ENCODE data around the gene MPIG6B.

Gene MPIG6B

DNA sequence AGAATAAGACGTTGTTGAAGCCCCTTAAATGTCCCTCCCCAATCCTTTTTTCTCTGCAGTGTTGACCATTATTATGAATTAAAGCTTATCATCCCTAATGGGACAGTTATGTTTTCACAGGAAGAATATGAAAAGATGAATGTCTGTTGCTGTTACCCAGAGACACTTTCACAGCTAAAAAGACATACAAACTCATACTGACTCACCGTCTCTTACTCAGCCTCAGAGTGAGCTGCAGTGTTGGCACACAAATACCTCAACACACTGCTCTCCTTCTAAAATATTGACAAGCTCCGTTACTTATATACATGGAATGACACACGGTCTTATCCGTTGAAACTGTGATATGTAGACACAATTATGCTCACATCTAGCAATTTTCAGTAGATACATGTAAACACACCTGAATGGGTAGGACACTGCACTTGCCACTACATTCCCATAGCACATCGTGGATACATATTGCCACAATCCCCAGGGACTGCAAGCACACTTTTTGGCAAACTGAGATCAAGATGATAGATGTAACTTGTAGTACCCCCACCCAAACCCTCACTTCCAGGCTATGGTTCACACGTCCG lies 29.7 kb downstream of the MPIG6B start:
- H3K9ac ChIP-seq (ENCODE audit: low read depth, low read length), result no peak overlapping the region
- H3K9me3 ChIP-seq (ENCODE audit: control insufficient read depth, insufficient read depth, low read length), result no peaks in the 10 kb centered on the region
- H3K36me3 ChIP-seq (ENCODE audit: control insufficient read depth, insufficient read depth, low read length), result no peaks in the 10 kb centered on the region
- no peaks in the 10 kb centered on the region for H3K27me3 ChIP-seq (ENCODE audit: control insufficient read depth, insufficient read depth, low read length)
- H3K4me3 ChIP-seq (ENCODE audit: low read depth, low read length), result no peak overlapping the region
- H3K4me1 ChIP-seq (ENCODE audit: control insufficient read depth, insufficient read depth, low read length), result no peaks in the 10 kb centered on the region

DNA sequence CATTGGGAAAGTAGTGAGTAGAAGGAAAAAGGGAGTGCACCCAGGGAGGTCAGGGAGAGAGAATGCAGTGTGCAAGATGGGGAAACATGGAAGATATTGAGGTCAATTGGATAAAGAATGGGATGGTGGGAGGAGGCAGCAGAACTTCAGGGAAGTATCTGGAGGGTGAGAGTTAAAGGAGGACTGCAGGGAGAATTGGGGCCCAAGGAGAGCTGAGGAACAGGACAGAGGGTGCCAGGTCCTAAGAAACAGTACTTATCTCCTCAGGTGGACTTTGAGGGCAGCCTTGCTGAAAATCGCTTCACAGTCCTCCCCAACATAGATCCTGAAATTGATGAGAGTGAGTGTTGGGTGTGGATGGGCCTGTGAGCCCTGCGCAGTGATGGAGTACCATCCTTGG lies 35.1 kb downstream of the MPIG6B start:
- H3K36me3 ChIP-seq (ENCODE audit: control insufficient read depth, insufficient read depth, low read length), result peaks cover 24% of the 10 kb centered on the region
- H3K9me3 ChIP-seq (ENCODE audit: control insufficient read depth, insufficient read depth, low read length), result no peaks in the 10 kb centered on the region
- no peak overlapping the region for H3K9ac ChIP-seq (ENCODE audit: low read depth, low read length)
- H3K4me1 ChIP-seq (ENCODE audit: control insufficient read depth, insufficient read depth, low read length), result peaks cover 2% of the 10 kb centered on the region
- H3K4me3 ChIP-seq (ENCODE audit: low read depth, low read length), result no peak overlapping the region
- no peaks in the 10 kb centered on the region for H3K27me3 ChIP-seq (ENCODE audit: control insufficient read depth, insufficient read depth, low read length)

DNA sequence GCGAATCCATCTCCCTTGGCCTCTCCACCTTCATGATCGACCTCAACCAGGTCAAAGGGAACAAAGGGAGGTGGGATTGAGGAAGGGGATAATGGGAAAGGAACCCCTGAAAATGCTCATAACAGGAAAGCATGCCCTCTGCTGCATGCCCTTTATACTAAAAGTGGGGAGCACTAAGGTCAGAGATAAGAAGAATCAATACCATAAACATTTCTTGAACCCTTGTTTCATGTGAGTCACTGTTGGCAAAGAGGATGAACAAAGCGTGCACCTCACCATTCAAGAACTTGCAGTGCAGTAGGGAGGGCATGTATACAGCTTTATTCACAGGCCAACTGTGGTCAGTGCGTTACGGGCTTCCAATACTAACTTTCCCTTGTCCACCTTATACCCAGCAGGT lies 37.6 kb downstream of the MPIG6B start:
- peaks cover 24% of the 10 kb centered on the region for H3K36me3 ChIP-seq (ENCODE audit: control insufficient read depth, insufficient read depth, low read length)

DNA sequence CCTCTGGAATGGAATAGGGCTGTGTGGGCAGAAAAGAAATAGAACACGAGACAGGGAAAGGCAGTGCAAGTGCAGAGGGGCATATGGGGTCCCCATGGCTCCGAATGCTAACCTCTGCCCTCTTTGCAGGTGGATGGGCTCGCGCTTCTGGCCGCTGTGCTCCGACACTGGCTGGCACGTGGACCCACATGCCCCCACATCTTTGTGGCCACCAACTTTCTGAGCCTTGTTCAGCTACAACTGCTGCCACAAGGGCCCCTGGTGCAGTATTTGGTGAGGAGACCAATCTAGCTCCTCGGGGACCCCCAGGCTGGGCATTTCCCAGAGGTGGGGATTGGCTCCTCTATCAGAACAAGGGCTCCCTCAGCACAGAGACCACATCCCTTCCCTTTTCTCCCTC lies 38.2 kb downstream of the MPIG6B start:
- peaks cover 5% of the 10 kb centered on the region for H3K4me1 ChIP-seq (ENCODE audit: control insufficient read depth, insufficient read depth, low read length)
- no peaks in the 10 kb centered on the region for H3K9me3 ChIP-seq (ENCODE audit: control insufficient read depth, insufficient read depth, low read length)
- H3K4me3 ChIP-seq (ENCODE audit: low read depth, low read length), result no peak overlapping the region
- H3K27me3 ChIP-seq (ENCODE audit: control insufficient read depth, insufficient read depth, low read length), result no peaks in the 10 kb centered on the region
- no peak overlapping the region for H3K9ac ChIP-seq (ENCODE audit: low read depth, low read length)
- peaks cover 24% of the 10 kb centered on the region for H3K36me3 ChIP-seq (ENCODE audit: control insufficient read depth, insufficient read depth, low read length)

More for the DNA sequence above, 37.6 kb downstream of the MPIG6B start:
- Histone ChIP-seq H3K4me3 (ENCODE audit: low read depth, low read length) (no peak overlapping the region), H3K27me3 (ENCODE audit: control insufficient read depth, insufficient read depth, low read length) (no peaks in the 10 kb centered on the region), H3K9ac (ENCODE audit: low read depth, low read length) (no peak overlapping the region), H3K4me1 (ENCODE audit: control insufficient read depth, insufficient read depth, low read length) (peaks cover 5% of the 10 kb centered on the region), H3K9me3 (ENCODE audit: control insufficient read depth, insufficient read depth, low read length) (no peaks in the 10 kb centered on the region)

DNA sequence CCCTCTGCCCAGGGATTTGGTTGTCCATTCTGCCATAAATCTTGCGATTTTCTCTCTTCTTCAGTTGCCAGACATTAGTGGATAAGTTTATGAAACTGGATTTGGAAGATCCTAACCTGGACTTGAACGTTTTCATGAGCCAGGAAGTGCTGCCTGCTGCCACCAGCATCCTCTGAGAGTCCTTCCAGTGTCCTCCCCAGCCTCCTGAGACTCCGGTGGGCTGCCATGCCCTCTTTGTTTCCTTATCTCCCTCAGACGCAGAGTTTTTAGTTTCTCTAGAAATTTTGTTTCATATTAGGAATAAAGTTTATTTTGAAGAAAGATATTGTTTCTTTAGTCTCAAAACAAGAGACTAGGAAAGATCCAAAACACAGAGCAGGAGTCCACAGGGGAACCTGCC lies 39.2 kb downstream of the MPIG6B start, which contains the start of gene SAPCD1:
Gene SAPCD1 (plus strand): TSS at position 301 of the 400 bp plus-strand sequence. CDS start 399 bp downstream, outside the sequence.
- Histone ChIP-seq H3K9me3 (ENCODE audit: control insufficient read depth, insufficient read depth, low read length) (no peaks in the 10 kb centered on the region), H3K27me3 (ENCODE audit: control insufficient read depth, insufficient read depth, low read length) (no peaks in the 10 kb centered on the region), H3K9ac (ENCODE audit: low read depth, low read length) (no peak within 1 kb of the TSS), H3K4me1 (ENCODE audit: control insufficient read depth, insufficient read depth, low read length) (peaks cover 5% of the 10 kb centered on the region), H3K4me3 (ENCODE audit: low read depth, low read length) (no peak within 1 kb of the TSS), H3K36me3 (ENCODE audit: control insufficient read depth, insufficient read depth, low read length) (peaks cover 24% of the 10 kb centered on the region)

DNA sequence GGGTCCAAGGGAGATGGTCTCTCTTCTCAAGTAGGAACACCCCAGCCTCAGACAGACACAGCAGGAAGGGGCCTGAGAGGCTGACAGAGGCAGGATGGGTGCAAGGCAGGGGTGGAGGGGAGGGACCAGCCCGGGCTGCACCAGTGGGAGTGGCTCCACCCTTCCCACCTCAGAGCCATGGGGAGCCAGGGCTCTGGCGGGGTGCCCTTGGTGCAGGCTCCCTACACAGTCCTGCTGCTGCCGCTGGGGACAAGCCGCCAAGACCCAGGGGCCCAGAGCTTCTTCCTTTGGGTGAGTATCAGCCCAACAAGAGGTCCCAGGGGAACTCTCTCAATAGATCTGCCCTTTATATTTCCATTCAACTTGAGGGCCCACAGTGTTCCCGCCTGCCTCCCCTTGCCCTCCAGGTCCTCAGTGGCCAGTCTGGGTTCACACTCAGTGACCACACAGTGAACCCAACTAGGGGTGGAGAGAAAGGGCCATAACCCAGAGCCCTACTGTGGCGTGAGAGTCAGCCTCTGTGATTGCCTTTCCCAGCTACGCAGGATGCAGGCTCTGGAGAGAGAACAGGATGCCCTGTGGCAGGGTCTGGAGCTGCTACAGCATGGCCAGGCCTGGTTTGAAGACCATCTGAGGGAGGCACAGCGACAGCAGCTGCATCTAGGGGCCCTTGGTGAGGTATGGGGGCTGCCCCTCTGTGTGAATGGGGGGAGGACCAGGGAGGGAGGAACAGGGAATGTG lies 39.9 kb downstream of the MPIG6B start:
- H3K36me3 ChIP-seq (ENCODE audit: control insufficient read depth, insufficient read depth, low read length), result peaks cover 24% of the 10 kb centered on the region

DNA sequence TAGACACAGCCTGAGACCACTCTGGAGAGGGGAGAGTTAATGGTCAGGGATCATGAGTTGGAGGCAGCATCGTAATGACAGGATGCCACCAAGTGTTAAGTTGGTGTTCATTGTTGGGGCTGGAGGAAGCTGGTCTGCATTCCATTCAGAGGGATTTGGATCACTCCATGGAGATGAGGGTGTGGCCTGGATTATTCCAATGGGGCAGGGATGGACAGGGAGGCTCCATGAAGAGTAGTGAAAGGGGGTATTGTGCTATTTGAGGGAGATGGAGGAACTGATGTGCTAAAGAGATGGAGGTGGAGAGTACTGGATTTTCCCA lies 40.4 kb downstream of the MPIG6B start:
- Histone ChIP-seq H3K4me1 (ENCODE audit: control insufficient read depth, insufficient read depth, low read length) (peaks cover 5% of the 10 kb centered on the region), H3K36me3 (ENCODE audit: control insufficient read depth, insufficient read depth, low read length) (peaks cover 24% of the 10 kb centered on the region), H3K4me3 (ENCODE audit: low read depth, low read length) (no peak overlapping the region), H3K9ac (ENCODE audit: low read depth, low read length) (no peak overlapping the region), H3K9me3 (ENCODE audit: control insufficient read depth, insufficient read depth, low read length) (no peaks in the 10 kb centered on the region), H3K27me3 (ENCODE audit: control insufficient read depth, insufficient read depth, low read length) (no peaks in the 10 kb centered on the region)

More for the DNA sequence above, 39.9 kb downstream of the MPIG6B start:
- no peaks in the 10 kb centered on the region for H3K9me3 ChIP-seq (ENCODE audit: control insufficient read depth, insufficient read depth, low read length)
- H3K27me3 ChIP-seq (ENCODE audit: control insufficient read depth, insufficient read depth, low read length), result no peaks in the 10 kb centered on the region
- no peak overlapping the region for H3K4me3 ChIP-seq (ENCODE audit: low read depth, low read length)
- no peak overlapping the region for H3K9ac ChIP-seq (ENCODE audit: low read depth, low read length)
- peaks cover 5% of the 10 kb centered on the region for H3K4me1 ChIP-seq (ENCODE audit: control insufficient read depth, insufficient read depth, low read length)

DNA sequence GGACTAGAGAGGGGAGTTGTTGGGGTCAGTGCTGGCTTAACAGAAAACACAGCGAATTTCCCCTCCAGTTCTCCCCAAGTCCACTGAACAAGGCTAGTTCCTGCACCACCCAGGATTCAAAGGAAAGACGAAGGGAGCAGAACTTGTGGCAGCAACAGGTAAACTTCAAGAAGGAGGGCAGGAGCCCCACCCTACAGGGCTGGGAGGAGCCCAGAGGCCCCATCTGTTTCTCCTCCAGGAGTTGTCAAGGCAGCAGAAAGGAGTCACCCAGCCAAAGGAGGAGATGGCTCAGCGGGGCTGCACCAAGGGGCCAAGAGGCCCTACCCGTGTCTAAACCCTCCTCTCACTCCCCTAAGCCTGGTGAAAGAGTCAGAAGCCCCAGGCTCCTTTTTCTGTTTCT lies 41.0 kb downstream of the MPIG6B start:
- H3K27me3 ChIP-seq (ENCODE audit: control insufficient read depth, insufficient read depth, low read length), result no peaks in the 10 kb centered on the region
- H3K4me3 ChIP-seq (ENCODE audit: low read depth, low read length), result no peak overlapping the region
- no peak overlapping the region for H3K9ac ChIP-seq (ENCODE audit: low read depth, low read length)
- H3K4me1 ChIP-seq (ENCODE audit: control insufficient read depth, insufficient read depth, low read length), result peaks cover 5% of the 10 kb centered on the region
- no peaks in the 10 kb centered on the region for H3K9me3 ChIP-seq (ENCODE audit: control insufficient read depth, insufficient read depth, low read length)
- peaks cover 24% of the 10 kb centered on the region for H3K36me3 ChIP-seq (ENCODE audit: control insufficient read depth, insufficient read depth, low read length)

DNA sequence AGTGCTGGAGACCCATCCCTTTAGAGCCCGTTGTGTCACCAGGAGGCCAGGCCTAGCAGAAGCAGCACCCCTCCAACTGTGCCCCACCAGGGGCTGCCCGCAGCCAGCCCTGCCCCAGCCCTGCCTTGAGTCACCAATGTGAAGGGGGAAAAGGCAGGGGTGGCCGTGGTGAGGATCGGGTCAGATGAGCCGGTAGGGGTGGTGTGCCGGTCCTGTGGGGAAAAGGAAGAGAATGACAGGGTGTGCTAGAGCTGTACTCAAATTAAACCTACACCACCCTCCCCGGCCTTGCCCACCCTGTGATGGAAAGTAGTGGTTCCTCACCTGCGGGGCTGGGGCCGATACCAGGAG lies 42.4 kb downstream of the MPIG6B start:
- H3K4me3 ChIP-seq (ENCODE audit: low read depth, low read length), result no peak overlapping the region
- no peaks in the 10 kb centered on the region for H3K9me3 ChIP-seq (ENCODE audit: control insufficient read depth, insufficient read depth, low read length)
- H3K4me1 ChIP-seq (ENCODE audit: control insufficient read depth, insufficient read depth, low read length), result peaks cover 5% of the 10 kb centered on the region
- no peaks in the 10 kb centered on the region for H3K27me3 ChIP-seq (ENCODE audit: control insufficient read depth, insufficient read depth, low read length)
- peaks cover 15% of the 10 kb centered on the region for H3K36me3 ChIP-seq (ENCODE audit: control insufficient read depth, insufficient read depth, low read length)
- H3K9ac ChIP-seq (ENCODE audit: low read depth, low read length), result no peak overlapping the region

DNA sequence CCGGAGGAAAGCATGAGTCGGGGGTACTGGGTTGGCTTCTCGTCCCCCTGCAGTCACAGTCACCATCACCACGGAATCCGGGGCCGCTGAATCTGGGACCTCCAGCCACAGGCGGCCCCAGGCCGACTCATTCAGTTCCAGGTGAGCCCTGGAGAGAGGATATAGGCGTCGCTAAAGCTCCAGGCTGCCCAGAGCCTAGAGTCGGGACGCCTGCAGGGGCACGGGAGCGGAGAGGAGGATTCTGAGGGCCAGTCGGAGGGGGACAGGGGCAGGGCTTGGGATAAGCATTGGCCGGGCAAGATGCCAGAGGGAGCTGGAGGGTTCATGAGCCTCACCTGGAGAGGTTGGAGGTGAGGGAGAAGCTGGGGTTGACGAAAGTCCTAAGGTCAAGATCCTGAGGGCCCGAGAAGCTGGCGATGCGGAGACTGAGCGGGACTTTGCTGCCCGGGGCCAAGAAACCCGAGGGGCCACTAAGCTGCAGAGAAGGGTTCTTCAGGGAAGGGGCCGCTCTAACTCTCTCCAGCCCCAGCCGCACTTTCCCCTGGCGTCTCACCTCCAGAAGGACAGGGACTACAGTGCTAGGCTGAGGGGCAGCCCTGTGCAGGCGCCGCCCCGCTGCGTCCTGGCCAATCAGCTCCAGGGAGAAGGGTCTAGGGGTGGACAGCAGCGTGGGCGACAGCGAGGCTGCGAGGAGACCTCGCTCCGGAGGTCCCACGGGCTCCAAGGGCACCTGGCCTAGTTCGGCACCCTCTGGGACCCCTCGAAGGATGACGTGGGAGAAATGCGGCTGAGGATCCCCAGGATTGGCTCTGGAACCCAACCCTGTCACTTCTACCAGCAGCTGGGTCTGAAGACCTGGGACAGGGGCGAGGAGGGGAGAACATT lies 43.0 kb downstream of the MPIG6B start:
- peaks cover 13% of the 10 kb centered on the region for H3K36me3 ChIP-seq (ENCODE audit: control insufficient read depth, insufficient read depth, low read length)
- H3K4me3 ChIP-seq (ENCODE audit: low read depth, low read length), result peak overlapping the region; percentile 24
- no peaks in the 10 kb centered on the region for H3K9me3 ChIP-seq (ENCODE audit: control insufficient read depth, insufficient read depth, low read length)
- no peak overlapping the region for H3K9ac ChIP-seq (ENCODE audit: low read depth, low read length)
- H3K4me1 ChIP-seq (ENCODE audit: control insufficient read depth, insufficient read depth, low read length), result peaks cover 5% of the 10 kb centered on the region
- H3K27me3 ChIP-seq (ENCODE audit: control insufficient read depth, insufficient read depth, low read length), result no peaks in the 10 kb centered on the region

DNA sequence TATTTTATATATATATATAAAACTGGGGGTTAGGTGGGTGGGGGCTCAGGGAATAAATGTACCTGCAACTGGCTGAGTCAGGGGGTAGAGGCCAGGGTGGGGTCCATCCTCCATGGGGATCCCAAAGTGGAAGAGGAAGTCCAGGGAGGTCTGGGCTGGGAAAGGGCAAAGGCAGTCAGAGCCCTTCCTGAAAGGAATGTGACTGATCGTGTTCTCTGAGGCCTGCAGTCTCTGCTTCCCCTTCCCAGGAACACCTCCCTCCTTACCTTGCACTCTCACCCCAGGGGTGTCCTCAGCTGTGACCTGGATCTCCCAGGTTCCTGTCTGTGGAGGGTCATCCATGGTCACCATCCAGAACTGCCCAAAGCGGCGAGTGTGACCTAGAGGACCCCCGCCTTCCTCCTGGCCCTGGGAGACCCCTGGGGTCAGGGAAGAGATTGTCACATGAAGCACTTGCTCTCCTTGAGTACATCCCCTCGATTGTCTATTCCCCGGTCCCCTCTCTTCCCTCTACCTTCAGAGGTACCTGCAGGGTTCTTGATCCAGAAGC lies 44.0 kb downstream of the MPIG6B start:
- peaks cover 5% of the 10 kb centered on the region for H3K36me3 ChIP-seq (ENCODE audit: control insufficient read depth, insufficient read depth, low read length)
- no peaks in the 10 kb centered on the region for H3K9me3 ChIP-seq (ENCODE audit: control insufficient read depth, insufficient read depth, low read length)
- no peak overlapping the region for H3K4me3 ChIP-seq (ENCODE audit: low read depth, low read length)
- peaks cover 5% of the 10 kb centered on the region for H3K4me1 ChIP-seq (ENCODE audit: control insufficient read depth, insufficient read depth, low read length)
- no peak overlapping the region for H3K9ac ChIP-seq (ENCODE audit: low read depth, low read length)
- no peaks in the 10 kb centered on the region for H3K27me3 ChIP-seq (ENCODE audit: control insufficient read depth, insufficient read depth, low read length)

Data from iPS-15b (cell line).